HAP-1 (cell line): ENCODE measurements around the gene GPR146.
"Not testable (repeated sequence)": the region's sequence is repeated elsewhere in the genome, so short reads cannot be mapped to it uniquely, and the experiment has no call there.

Experiments
- DNase-seq, 2 experiments: peaks; one replicate each; pipeline ENCODE4 v3.0.0-alpha.2; 2016 to 2020; ENCODE audit warnings: low spot score in 2 of 2
- H3K27me3 ChIP-seq: fragments of 250-450 bp; sonication (Bioruptor Pico); 2 replicates; pipeline ENCODE4 v1.5.1; 2020; ENCODE audit warnings: low read depth, mild to moderate bottlenecking, moderate library complexity
- H3K36me3 ChIP-seq: fragments of 250-450 bp; sonication (Bioruptor Pico); replicated peaks from 2 replicates; pipeline ENCODE4 v1.5.1; 2020; ENCODE audit warnings: mild to moderate bottlenecking
- H3K4me1 ChIP-seq: fragments of 250-450 bp; sonication (Bioruptor Pico); 2 replicates; pipeline ENCODE4 v1.5.1; 2020; ENCODE audit warnings: mild to moderate bottlenecking
- H3K4me3 ChIP-seq: fragments of 250-450 bp; sonication (Bioruptor Pico); 2 replicates; pipeline ENCODE4 v1.5.1; 2020; ENCODE audit warnings: mild to moderate bottlenecking, moderate library complexity
- H3K9me3 ChIP-seq: fragments of 250-450 bp; sonication (Bioruptor Pico); 2 replicates; pipeline ENCODE4 v1.5.1; 2020; ENCODE audit warnings: mild to moderate bottlenecking, moderate library complexity
- in situ Hi-C: fragments of 300-500 bp; cut with MboI; formaldehyde crosslinking; loops from 3 replicates; pipeline ENCODE4 v1.14.3; 2020; ENCODE audit warnings: low sequenced_read_pairs, inconsistent platforms, mixed read lengths

Gene GPR146

GRCh38 chr7:1036164-1036928 is 8.0 kb upstream of the GPR146 start:
- H3K27me3 ChIP-seq, in situ Hi-C loops, H3K36me3 ChIP-seq, H3K9me3 ChIP-seq, DNase-seq, H3K4me1 ChIP-seq, H3K4me3 ChIP-seq: not testable (repeated sequence)

GRCh38 chr7:1040233-1040632 is 4.1 kb upstream of the GPR146 start:
- DNase-seq, H3K4me3 ChIP-seq, H3K4me1 ChIP-seq, in situ Hi-C loops, H3K27me3 ChIP-seq, H3K36me3 ChIP-seq, H3K9me3 ChIP-seq: not testable (repeated sequence)

- no peak for DNase-seq
- H3K4me3 ChIP-seq: no peak overlapping the region
- H3K4me1 ChIP-seq: peaks cover 8% of the 10 kb centered on the region
- H3K36me3 ChIP-seq: no peaks in the 10 kb centered on the region
- 0 out of 2 replicates have a peak, but pooled peaks cover 3% of the 10 kb centered on the region for H3K9me3 ChIP-seq
- no peaks in the 10 kb centered on the region for H3K27me3 ChIP-seq
- in situ Hi-C loops: no loop called here
These were observed 3.6 kb upstream of the GPR146 start for GRCh38 chr7:1040790-1041189.

DNA sequence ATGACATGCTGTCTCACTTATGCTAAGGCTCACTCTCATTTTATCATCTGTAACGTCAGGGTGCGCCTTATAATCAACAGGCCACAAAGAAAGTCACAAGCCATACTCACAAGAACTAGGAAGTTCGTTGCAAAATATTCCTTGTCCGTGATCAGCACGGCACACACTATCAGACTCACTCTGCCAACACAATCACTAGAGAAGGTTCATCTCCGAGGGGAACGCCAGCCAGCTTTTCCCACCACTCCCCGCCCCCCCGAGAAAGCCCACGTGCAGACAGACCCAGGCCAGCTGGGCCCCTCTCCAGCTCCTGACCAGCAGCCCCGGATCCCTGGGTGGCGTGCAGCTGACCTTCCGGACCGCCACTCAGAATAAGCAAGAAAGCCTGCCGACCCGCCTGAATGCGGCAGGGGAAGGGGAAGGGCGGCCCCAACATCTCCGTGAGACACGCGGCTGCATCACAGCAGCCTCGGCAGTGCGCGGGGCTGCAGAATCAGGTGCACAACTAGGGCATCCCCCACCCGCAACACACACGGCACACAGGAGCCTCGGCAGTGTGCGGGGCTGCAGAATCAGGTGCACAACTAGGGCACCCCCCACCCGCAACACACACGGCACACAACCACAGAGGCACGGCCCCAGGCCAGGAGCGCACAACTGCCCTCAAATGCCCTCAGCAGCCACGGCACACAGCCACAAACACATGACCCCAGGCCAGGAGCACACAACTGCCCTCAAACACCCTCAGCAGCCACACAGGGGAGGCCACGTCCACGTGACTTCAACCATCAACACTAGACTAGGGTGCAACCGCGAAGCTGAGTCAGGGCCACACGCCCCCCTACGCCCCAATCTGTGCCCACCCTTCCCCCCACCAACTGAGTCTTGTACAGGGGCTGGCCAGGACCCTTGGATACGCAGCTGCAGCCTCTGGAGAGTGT is 2.5 kb upstream of the GPR146 start:
- Histone ChIP-seq H3K4me3 (no peak overlapping the region), H3K4me1 (peaks cover 8% of the 10 kb centered on the region), H3K36me3 (no peaks in the 10 kb centered on the region), H3K9me3 (no peaks in the 10 kb centered on the region), H3K27me3 (no peaks in the 10 kb centered on the region)
- in situ Hi-C loops: no loop called here
- DNase-seq: no peak

DNA sequence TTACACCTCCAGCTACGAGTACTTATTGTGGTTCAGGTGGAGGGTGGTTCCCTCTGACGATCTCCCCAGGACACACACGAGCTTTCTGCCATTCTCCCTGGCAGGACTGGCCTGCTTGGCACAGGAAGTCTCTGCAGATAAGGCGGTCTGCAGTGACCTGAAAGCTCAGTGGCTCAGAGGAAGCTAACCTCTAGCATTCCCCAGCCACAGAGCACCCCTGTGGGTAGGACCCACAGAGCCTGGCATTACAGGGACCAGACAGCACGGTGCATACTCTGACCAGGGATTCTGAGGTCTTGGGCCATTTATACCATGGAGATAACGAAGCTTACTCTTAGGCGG is 1.9 kb upstream of the GPR146 start:
- in situ Hi-C loops: no loop called here
- DNase-seq: no peak
- Histone ChIP-seq H3K4me3 (no peak overlapping the region), H3K4me1 (peaks cover 8% of the 10 kb centered on the region), H3K27me3 (no peaks in the 10 kb centered on the region), H3K9me3 (no peaks in the 10 kb centered on the region), H3K36me3 (no peaks in the 10 kb centered on the region)

DNA sequence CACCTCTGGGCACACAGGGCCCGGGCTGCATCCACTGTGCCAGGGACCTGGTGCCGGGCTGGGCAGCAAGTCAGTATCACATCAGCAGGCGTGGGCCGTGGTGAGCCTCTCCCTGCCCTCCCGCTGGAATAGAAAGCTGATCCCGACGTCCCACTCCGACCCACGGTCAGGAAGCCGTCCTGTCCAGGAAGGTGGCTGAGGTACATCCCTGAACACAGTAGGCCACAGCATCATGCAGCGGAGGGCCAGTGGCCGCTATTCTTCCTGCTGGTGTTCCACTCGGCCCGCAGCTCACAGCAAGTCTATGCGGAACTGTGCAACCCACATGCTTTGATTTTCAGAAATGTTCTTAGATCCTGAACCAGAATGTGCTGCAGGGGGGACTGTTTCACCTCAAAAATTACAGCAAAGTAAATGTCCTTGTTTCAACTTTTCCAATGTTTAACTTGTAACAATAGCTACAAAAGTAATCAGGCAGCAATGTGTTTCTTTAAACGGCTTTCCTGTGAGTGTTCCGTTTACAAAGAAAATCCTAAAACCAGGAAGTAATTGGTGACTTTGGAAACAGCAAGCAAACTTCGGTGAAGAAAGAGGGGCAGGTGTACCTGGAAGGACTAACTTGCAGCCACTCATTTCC is 676 bp upstream of the GPR146 start:
- in situ Hi-C loops: no loop called here
- peak in 1 of 2 experiments; percentile 30 for DNase-seq
- peak overlapping the region; percentile 19 for H3K4me3 ChIP-seq
- H3K36me3 ChIP-seq: no peaks in the 10 kb centered on the region
- no peaks in the 10 kb centered on the region for H3K27me3 ChIP-seq
- no peaks in the 10 kb centered on the region for H3K9me3 ChIP-seq
- H3K4me1 ChIP-seq: peaks cover 8% of the 10 kb centered on the region

GRCh38 chr7:1045069-1046063 is 1.0 kb downstream of the GPR146 start:
- no peak for DNase-seq
- H3K9me3 ChIP-seq: no peaks in the 10 kb centered on the region
- H3K36me3 ChIP-seq: no peaks in the 10 kb centered on the region
- peaks cover 8% of the 10 kb centered on the region for H3K4me1 ChIP-seq
- peak overlapping the region; percentile 33 for H3K4me3 ChIP-seq
- H3K27me3 ChIP-seq: no peaks in the 10 kb centered on the region
- in situ Hi-C loops: no loop called here

- no peak for DNase-seq
- Histone ChIP-seq H3K4me3 (no peak overlapping the region), H3K9me3 (no peaks in the 10 kb centered on the region), H3K36me3 (no peaks in the 10 kb centered on the region), H3K4me1 (peaks cover 8% of the 10 kb centered on the region), H3K27me3 (no peaks in the 10 kb centered on the region)
- in situ Hi-C loops: no loop called here
These were observed 2.7 kb downstream of the GPR146 start for GRCh38 chr7:1046722-1047679.

- H3K4me3 ChIP-seq: no peak overlapping the region
- no peak for DNase-seq
- no peaks in the 10 kb centered on the region for H3K4me1 ChIP-seq
- in situ Hi-C loops: no loop called here
- no peaks in the 10 kb centered on the region for H3K9me3 ChIP-seq
- H3K27me3 ChIP-seq: no peaks in the 10 kb centered on the region
- H3K36me3 ChIP-seq: no peaks in the 10 kb centered on the region
These were observed 4.8 kb downstream of the GPR146 start for GRCh38 chr7:1049006-1049741.

- Histone ChIP-seq H3K4me3 (no peak overlapping the region), H3K4me1 (no peaks in the 10 kb centered on the region), H3K27me3 (no peaks in the 10 kb centered on the region), H3K9me3 (no peaks in the 10 kb centered on the region), H3K36me3 (no peaks in the 10 kb centered on the region)
- in situ Hi-C loops: no loop called here
- DNase-seq: no peak
These were observed 5.5 kb downstream of the GPR146 start for GRCh38 chr7:1049801-1050200.

DNA sequence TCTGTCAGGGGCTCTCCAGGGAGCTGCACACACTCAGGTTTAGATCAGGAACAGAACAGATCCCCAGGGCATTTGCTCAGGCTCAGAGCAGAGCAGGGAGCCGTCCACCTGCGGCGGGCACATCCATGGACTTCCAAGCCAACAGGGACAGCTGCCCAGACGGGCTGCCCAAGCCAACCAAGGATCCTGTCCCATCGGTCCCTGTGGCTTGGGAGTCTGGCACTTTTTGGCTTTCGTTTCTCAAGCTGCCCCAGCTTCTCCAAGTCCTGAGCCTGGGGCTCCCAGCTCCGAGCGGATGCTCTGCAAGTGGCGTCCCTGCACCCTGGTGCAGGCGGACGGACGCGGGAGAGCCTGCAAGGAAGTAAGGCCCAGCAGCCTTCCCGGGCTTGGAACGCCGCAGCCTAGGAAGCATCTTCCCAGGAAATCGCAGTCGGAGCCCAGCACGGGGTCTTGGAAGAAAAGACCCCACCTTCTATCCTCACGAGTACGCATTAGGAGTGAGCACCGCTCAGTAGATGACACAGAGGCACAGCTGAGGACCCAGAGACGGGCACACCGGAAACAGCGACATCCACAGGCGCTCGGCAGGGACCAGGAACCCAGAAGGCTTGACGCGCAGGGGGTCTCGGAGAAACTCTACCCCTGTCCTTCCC is 6.0 kb downstream of the GPR146 start:
- in situ Hi-C loops: no loop called here
- H3K4me3 ChIP-seq: no peak overlapping the region
- H3K36me3 ChIP-seq: no peaks in the 10 kb centered on the region
- H3K4me1 ChIP-seq: no peaks in the 10 kb centered on the region
- H3K27me3 ChIP-seq: no peaks in the 10 kb centered on the region
- DNase-seq: no peak
- no peaks in the 10 kb centered on the region for H3K9me3 ChIP-seq
